Measurements from ENCODE around the gene GPS2. TPM values are rescaled to one million over a fixed set of nuclear protein-coding genes. Genes with fewer than 3 reads are reported as not detected.
A peak's percentile ranks its signal among the peaks of the same experiment; 100 is the strongest.
"Not testable (repeated sequence)": the region's sequence is repeated elsewhere in the genome, so short reads cannot be mapped to it uniquely, and the experiment has no call there.

The GPS2 gene
- total and polyA plus RNA-seq, 10 of the 15 experiments (the other 5 are each of a cell fraction or from before 2014, with no cell fraction given) = 10.2 to 96.4 (median 42.5) TPM

DNA sequence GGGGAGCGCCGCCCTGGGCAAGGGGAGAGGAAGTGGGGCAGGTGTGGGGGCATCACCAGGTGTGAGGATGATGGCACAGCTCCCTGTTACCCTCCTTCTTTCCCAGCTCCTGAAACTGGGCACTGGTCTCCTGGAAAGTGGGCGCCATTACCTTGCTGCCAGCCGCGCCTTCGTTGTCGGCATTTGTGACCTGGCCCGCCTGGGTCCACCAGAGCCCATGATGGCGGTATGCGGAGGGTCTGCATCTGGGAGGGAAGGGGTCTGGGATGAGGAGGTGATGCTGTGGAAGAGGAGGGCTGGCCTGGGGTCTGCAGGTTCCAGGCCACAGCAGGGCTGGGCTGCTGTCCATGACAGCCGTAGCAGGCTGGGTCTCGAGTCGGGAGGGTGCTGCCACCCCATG is 26.7 kb upstream of the GPS2 start (continued):
- TF ChIP-seq CHD4 (IDR thresholded peaks at IDR 0.05) (no peak), HDGF (IDR thresholded peaks at IDR 0.05) (no peak), LARP7 (IDR thresholded peaks at IDR 0.05) (no peak)

DNA sequence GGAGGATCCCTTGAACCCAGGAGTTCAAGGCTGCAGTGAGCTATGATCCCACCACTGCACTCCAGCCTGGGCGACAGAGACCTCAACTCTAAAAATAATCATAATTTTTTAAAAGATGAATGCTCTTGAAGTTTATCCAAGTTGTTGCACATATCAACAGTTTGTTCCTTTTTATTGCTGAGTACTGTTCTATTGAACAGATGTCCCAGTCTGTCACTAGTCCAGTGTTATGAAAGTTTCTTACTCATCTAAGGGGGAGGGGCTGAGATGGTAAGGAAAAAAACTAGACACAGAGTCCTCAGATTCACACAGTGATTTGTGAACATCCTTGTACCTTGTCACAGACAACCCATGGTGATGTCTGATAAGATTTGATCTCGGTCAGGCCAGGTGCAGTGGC is 25.0 kb upstream of the GPS2 start:
- H4K20me1 ChIP-seq (ENCODE audit: control insufficient read depth, insufficient read depth) = no peaks in the 10 kb centered on the region
- CTCF ChIA-PET = interaction anchor here (1.7 kb wide), 1 partner anchor 12 kb away, joined by 4 read pairs; the partner anchor contains the start of gene KCTD11
- POLR2A ChIA-PET = interaction anchor here (1.2 to 1.3 kb wide), 2 partner anchors 8 to 11 kb away, joined by 3 read pairs; no protein-coding TSS in a partner anchor
- TF ChIP-seq POLR2AphosphoS2 (IDR thresholded peaks at IDR 0.05; ENCODE audit: low read depth, low read length) (no peak), GABPA (IDR thresholded peaks at IDR 0.05; ENCODE audit: low read depth) (no peak), ETV6 (conservative IDR thresholded peaks at IDR 0.05 in 1 of 2, IDR thresholded peaks at IDR 0.05 in 1 of 2; ENCODE audit: borderline replicate concordance in 1 of 2, low read depth in 1 of 2) (no peak)
- H3K27ac ChIP-seq (ENCODE audit: control insufficient read depth, insufficient read depth) = no peak overlapping the region
- no peak for FAIRE-seq
- no peak overlapping the region for H3K4me2 ChIP-seq (ENCODE audit: control insufficient read depth, insufficient read depth)
- H3K79me2 ChIP-seq (ENCODE audit: control insufficient read depth, insufficient read depth, low read length) = peaks cover 30% of the 10 kb centered on the region
- peaks cover 14 to 42% of the 10 kb centered on the region in 2 experiments for H3K36me3 ChIP-seq (ENCODE audit: control insufficient read depth in 2 of 2, insufficient read depth in 2 of 2, low read length in 1 of 2)
- peaks cover 13% of the 10 kb centered on the region for H3K4me1 ChIP-seq (ENCODE audit: control insufficient read depth, insufficient read depth, low read length)
- DNase-seq (ENCODE audit: low read depth, low spot score) = no peak
- intact Hi-C loops (cut with micrococcal nuclease; ENCODE audit: unreplicated experiment) (no loop called here), in situ Hi-C loops (cut with MboI) (no loop called here)
- BruUV-seq (replicated peaks) = no TSS peak
- no peak for ATAC-seq
- H2AFZ ChIP-seq (ENCODE audit: control insufficient read depth, low read depth, low read length) = no peak overlapping the region
- SMC1A ChIA-PET (ENCODE audit: uncharacterized antibody, unreplicated experiment) = interaction anchor here (4.5 kb wide), 1 partner anchor 11 kb away, joined by 18 read pairs; the partner anchor contains the start of gene NEURL4
- no peak overlapping the region for H3K9ac ChIP-seq (ENCODE audit: control insufficient read depth, insufficient read depth, low read length)
- H3K9me3 ChIP-seq (replicated peaks; ENCODE audit: control insufficient read depth, insufficient read depth, low read length) = no peaks in the 10 kb centered on the region
- RAD21 ChIA-PET (ENCODE audit: unreplicated experiment) = no interaction called here
- no peaks in the 10 kb centered on the region for H3K27me3 ChIP-seq (replicated peaks in 1 of 2; ENCODE audit: control insufficient read depth in 2 of 2, insufficient read depth in 2 of 2, low read length in 1 of 2)
- H3K4me3 ChIP-seq = no peak overlapping the region
- WGBS (ENCODE audit: insufficient coverage, insufficient replicate concordance, low lambda C conversion rate, missing lambda C conversion rate) = 94% methylated on average over 2 of the region's 2 CpGs

DNA sequence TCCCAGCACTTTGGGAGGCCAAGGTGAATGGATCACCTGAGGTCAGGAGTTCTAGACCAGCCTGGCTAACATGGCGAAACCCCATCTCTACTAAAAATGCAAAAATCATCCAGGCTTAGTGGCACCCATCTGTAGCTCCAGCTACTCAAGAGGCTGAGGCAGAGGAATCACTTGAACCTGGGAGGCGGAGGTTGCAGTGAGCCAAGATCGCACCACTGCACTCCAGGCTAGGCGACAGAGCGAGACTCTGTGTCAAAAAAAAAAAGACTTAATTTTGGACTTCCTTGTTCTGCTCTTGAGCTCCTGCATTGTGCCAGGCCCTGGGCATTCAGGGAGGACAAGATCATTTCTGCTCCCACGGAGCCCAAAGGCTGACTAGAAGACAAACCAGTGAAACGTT is 22.4 kb upstream of the GPS2 start:
- H3K4me1 ChIP-seq (ENCODE audit: control insufficient read depth, insufficient read depth, low read length) = peaks cover 17% of the 10 kb centered on the region
- peak; percentile 5; the same call in 2 of the 3 replicates for ATAC-seq
- peaks cover 30% of the 10 kb centered on the region for H3K79me2 ChIP-seq (ENCODE audit: control insufficient read depth, insufficient read depth, low read length)
- peak overlapping the region; percentile 97 for H3K4me2 ChIP-seq (ENCODE audit: control insufficient read depth, insufficient read depth)
- H3K9ac ChIP-seq (ENCODE audit: control insufficient read depth, insufficient read depth, low read length) = peak overlapping the region; percentile 99
- peaks cover 7 to 29% of the 10 kb centered on the region in 2 experiments for H3K36me3 ChIP-seq (ENCODE audit: control insufficient read depth in 2 of 2, insufficient read depth in 2 of 2, low read length in 1 of 2)
- in situ Hi-C loops (cut with MboI); FAIRE-seq; H3K27me3 ChIP-seq (replicated peaks in 1 of 2; ENCODE audit: control insufficient read depth in 2 of 2, insufficient read depth in 2 of 2, low read length in 1 of 2); H2AFZ ChIP-seq (ENCODE audit: control insufficient read depth, low read depth, low read length); DNase-seq (ENCODE audit: low read depth, low spot score); BruUV-seq (replicated peaks); H4K20me1 ChIP-seq (ENCODE audit: control insufficient read depth, insufficient read depth); H3K9me3 ChIP-seq (replicated peaks; ENCODE audit: control insufficient read depth, insufficient read depth, low read length); intact Hi-C loops (cut with micrococcal nuclease; ENCODE audit: unreplicated experiment): not testable (repeated sequence)
- POLR2A ChIA-PET = interaction anchor here (0.7 to 3.9 kb wide), 13 partner anchors 8 to 246 kb away, joined by 3 to 52 read pairs (median 10); partner anchors contain the start of genes ACADVL, DLG4, GPS2 and KCTD11
- RAD21 ChIA-PET (ENCODE audit: unreplicated experiment) = interaction anchor here (0.7 to 5.2 kb wide), 9 partner anchors 9 to 349 kb away, joined by 3 to 45 read pairs (median 8); partner anchors contain the start of genes KCTD11, NEURL4, TMEM102 and TMEM256
- H3K27ac ChIP-seq (ENCODE audit: control insufficient read depth, insufficient read depth) = peak overlapping the region; percentile 99
- CTCF ChIA-PET = interaction anchor here (0.9 to 3.8 kb wide), 13 partner anchors 8 to 350 kb away, joined by 3 to 46 read pairs (median 10); partner anchors contain the start of genes NEURL4, SENP3, TMEM102 and TP53
- H3K4me3 ChIP-seq = peak overlapping the region; percentile 96
- WGBS (ENCODE audit: insufficient coverage, insufficient replicate concordance, low lambda C conversion rate, missing lambda C conversion rate) = 5% methylated on average over 7 of the region's 7 CpGs
- SMC1A ChIA-PET (ENCODE audit: uncharacterized antibody, unreplicated experiment) = interaction anchor here (1.0 to 4.5 kb wide), 9 partner anchors 8 to 117 kb away, joined by 3 to 33 read pairs (median 6); partner anchors contain the start of genes GABARAP, NEURL4 and TMEM95

Measured in GM12878 (cell line).